IMR-90 (cell line): ENCODE measurements around the gene SLC26A2. TPM values are rescaled to one million over a fixed set of nuclear protein-coding genes. Genes with fewer than 3 reads are reported as not detected.

Experiments used
- ATAC-seq: fragments of 200-7000 bp; cut with Tn5 transposase; 2 replicates; pipeline ENCODE4 v1.9.1; 2020; ENCODE audit warnings: low read depth, mild to moderate bottlenecking, moderate library complexity
- BruUV-seq: library from RNA; stranded (reverse); fragments of 400-500 nt; replicated peaks from 2 replicates; lab custom pipeline; 2021; lab: Mats Ljungman, UMichigan
- CTCF ChIA-PET: fragments of 300-600 bp; formaldehyde crosslinking; extraction: SDS; loops from one replicate; lab custom pipeline; 2021; ENCODE audit warnings: antibody characterized with exemption; lab: Yijun Ruan, JAX
- POLR2A ChIA-PET: fragments of 300-600 bp; sonication (Branson Sonifier 250); formaldehyde crosslinking; loops from one replicate; lab custom pipeline; 2022; ENCODE audit warnings: antibody characterized with exemption; ENCODE audit not compliant: unreplicated experiment; lab: Charles Lee
- DNase-seq: peaks from one replicate; pipeline ENCODE4 v3.0.0; 2013
- H2AFZ ChIP-seq: replicated peaks from 2 replicates; pipeline ENCODE3; 2013; ENCODE audit warnings: low read length, mild to moderate bottlenecking; ENCODE audit not compliant: poor library complexity
- H2AK5ac ChIP-seq: 2 replicates; pipeline ENCODE4 v1.6.1; 2013; ENCODE audit warnings: low read depth, low read length, inconsistent platforms
- H2AK9ac ChIP-seq: replicated peaks from 2 replicates; pipeline ENCODE3; 2013; ENCODE audit warnings: mild to moderate bottlenecking, low read depth, low read length, moderate library complexity; ENCODE audit not compliant: poor library complexity
- H2BK120ac ChIP-seq: 2 replicates; pipeline ENCODE4 v1.6.1; 2013; ENCODE audit warnings: low read depth, low read length, inconsistent platforms
- H2BK15ac ChIP-seq: 3 replicates; pipeline ENCODE4 v1.6.1; 2013; ENCODE audit warnings: low read depth, low read length, inconsistent platforms
- H2BK20ac ChIP-seq: 2 replicates; pipeline ENCODE4 v1.6.1; 2013; ENCODE audit warnings: low read depth, mild to moderate bottlenecking, inconsistent platforms, low read length, moderate library complexity
- H2BK5ac ChIP-seq: 2 replicates; pipeline ENCODE4 v1.6.1; 2013; ENCODE audit warnings: mild to moderate bottlenecking, low read depth, low read length, inconsistent platforms; ENCODE audit not compliant: poor library complexity, severe bottlenecking
- H3K14ac ChIP-seq: replicated peaks from 2 replicates; pipeline ENCODE4 v1.6.1; 2013; ENCODE audit warnings: low read depth, low read length, inconsistent platforms
- H3K18ac ChIP-seq: 2 replicates; pipeline ENCODE4 v1.6.1; 2013; ENCODE audit warnings: low read depth, low read length, control low read depth
- H3K23ac ChIP-seq: 2 replicates; pipeline ENCODE4 v1.6.1; 2013; ENCODE audit warnings: low read depth, low read length, inconsistent platforms
- H3K27ac ChIP-seq: 2 replicates; pipeline ENCODE4 v1.5.1; 2013; ENCODE audit warnings: mild to moderate bottlenecking, control low read depth, low read length; ENCODE audit not compliant: insufficient read depth
- H3K27me3 ChIP-seq: 2 replicates; pipeline ENCODE4 v1.6.1; 2013; ENCODE audit warnings: low read length; ENCODE audit not compliant: control insufficient read depth, insufficient read depth
- H3K36me3 ChIP-seq: 2 replicates; pipeline ENCODE4 v1.6.1; 2013; ENCODE audit warnings: low read length, mixed read lengths; ENCODE audit not compliant: control insufficient read depth, insufficient read depth
- H3K4ac ChIP-seq: 2 replicates; pipeline ENCODE4 v1.6.1; 2013; ENCODE audit warnings: low read depth, low read length, inconsistent platforms
- H3K4me1 ChIP-seq: 2 replicates; pipeline ENCODE4 v1.6.1; 2013; ENCODE audit warnings: low read length, mixed read lengths; ENCODE audit not compliant: control insufficient read depth, insufficient read depth
- H3K4me2 ChIP-seq: 2 replicates; pipeline ENCODE4 v1.6.1; 2013; ENCODE audit warnings: low read depth, mild to moderate bottlenecking, control low read depth, low read length, moderate library complexity
- H3K4me3 ChIP-seq: 2 replicates; pipeline ENCODE4 v1.5.1; 2013; ENCODE audit warnings: low read depth, mild to moderate bottlenecking, control low read depth, low read length, moderate library complexity; ENCODE audit not compliant: insufficient read depth
- H3K56ac ChIP-seq: 2 replicates; pipeline ENCODE4 v1.6.1; 2013; ENCODE audit warnings: low read length, inconsistent platforms; ENCODE audit not compliant: insufficient read depth; ENCODE audit errors: extremely low read depth
- H3K79me1 ChIP-seq, 2 experiments: 2 replicates each; pipeline ENCODE4 v1.6.1; 2013; ENCODE audit warnings: low read length in 2 of 2, inconsistent platforms in 1 of 2, low read depth in 1 of 2
- H3K9ac ChIP-seq: 2 replicates; pipeline ENCODE4 v1.6.1; 2013; ENCODE audit warnings: low read depth, low read length, control low read depth
- H3K9me1 ChIP-seq: 2 replicates; pipeline ENCODE4 v1.6.1; 2013; ENCODE audit warnings: low read length, inconsistent platforms; ENCODE audit not compliant: insufficient read depth
- H3K9me3 ChIP-seq: 2 replicates; pipeline ENCODE4 v1.6.1; 2013; ENCODE audit warnings: low read length; ENCODE audit not compliant: control insufficient read depth, insufficient read depth
- H4K20me1 ChIP-seq: 2 replicates; pipeline ENCODE4 v1.6.1; 2013; ENCODE audit warnings: low read length, inconsistent platforms; ENCODE audit not compliant: insufficient read depth
- H4K5ac ChIP-seq: 2 replicates; pipeline ENCODE4 v1.6.1; 2013; ENCODE audit warnings: mild to moderate bottlenecking, low read depth, low read length, control low read depth
- H4K8ac ChIP-seq, 2 experiments: 2 replicates each; pipeline ENCODE4 v1.6.1; 2013; ENCODE audit warnings: low read depth in 2 of 2, low read length in 2 of 2, control low read depth in 1 of 2, inconsistent platforms in 1 of 2
- H4K91ac ChIP-seq: 2 replicates; pipeline ENCODE4 v1.6.1; 2013; ENCODE audit warnings: low read depth, low read length, inconsistent platforms; ENCODE audit not compliant: insufficient read depth
- CHD1 ChIP-seq: IDR thresholded peaks from 2 replicates; pipeline ENCODE4 v1.6.1; 2012; ENCODE audit warnings: low read depth, low read length, improper control_type of control experiment
- MAZ ChIP-seq: IDR thresholded peaks from 2 replicates; pipeline ENCODE4 v1.6.1; 2012; ENCODE audit warnings: low read depth, mild to moderate bottlenecking, low read length, improper control_type of control experiment, moderate library complexity, borderline replicate concordance
- RFX5 ChIP-seq: IDR thresholded peaks from 2 replicates; pipeline ENCODE4 v1.8.0; 2012; ENCODE audit warnings: low read depth, mild to moderate bottlenecking, low read length, moderate library complexity
- WGBS, 2 experiments: methylation state at CpG; one replicate each; pipeline versions ENCODE4 v1.1.5 to v1.1.7; 2013; ENCODE audit warnings: missing lambda C conversion rate in 2 of 2; ENCODE audit not compliant: insufficient read length in 1 of 2; ENCODE audit errors: extremely low coverage in 2 of 2; 5-methylcytosine and 5-hydroxymethylcytosine counted together
- dilution Hi-C: fragments of 300-500 bp; cut with HindIII; formaldehyde crosslinking; loops from one replicate; pipeline ENCODE4 v1.14.3; 2018; ENCODE audit warnings: low sequenced_read_pairs; ENCODE audit not compliant: unreplicated experiment
- in situ Hi-C: fragments of 300-500 bp; cut with MboI; formaldehyde crosslinking; loops from 3 replicates; pipeline ENCODE4 v1.14.3; 2019; ENCODE audit warnings: low sequenced_read_pairs, inconsistent platforms, mixed read lengths
- intact Hi-C: fragments of 100-400 bp; cut with micrococcal nuclease; formaldehyde crosslinking; loops from 2 replicates; pipeline ENCODE4 v1.10.0; 2022
- polyA plus RNA-seq, 3 experiments: library from polyadenylated mRNA; depleted of rRNA; stranded (reverse); fragments of >200 nt; gene quantifications; 2 replicates each; pipeline ENCODE4 v1.2.3, GENCODE V29; 2012; ENCODE audit warnings: low replicate concordance in 1 of 3
- total RNA-seq: library from RNA; depleted of rRNA; stranded (reverse); fragments of >200 nt; gene quantifications from 2 replicates; pipeline ENCODE4 v1.2.3, GENCODE V29; 2012

Gene SLC26A2
- total and polyA plus RNA-seq, 2 of the 4 experiments (the other 2 are of a cell fraction): 2.2 to 9.9 TPM

GRCh38 chr5:150000990-150001659 lies 40.6 kb downstream of the SLC26A2 start:
- peak overlapping the region; percentile 95 for H2AFZ ChIP-seq
- H2AK9ac ChIP-seq: peak overlapping the region; percentile 98
- H4K20me1 ChIP-seq: peaks cover 32% of the 10 kb centered on the region; the same call in 1 of the 2 replicates
- H3K36me3 ChIP-seq: peaks cover 6% of the 10 kb centered on the region
- in situ Hi-C loops (loop anchor here (10.0 kb wide), 1 partner anchor 214 kb away; no protein-coding TSS in a partner anchor), dilution Hi-C loops (no loop called here), intact Hi-C loops (loop anchor here (1.0 to 10.0 kb wide), 4 partner anchors 111 to 434 kb away; partner anchors contain the start of gene TCOF1)
- peak overlapping the region; percentile 82 for H3K14ac ChIP-seq
- H4K5ac ChIP-seq: peak overlapping the region; percentile 73
- no TSS peak for BruUV-seq
- H2AK5ac ChIP-seq: peak overlapping the region; percentile 59; the same call in 1 of the 2 replicates
- H3K4me2 ChIP-seq: peak overlapping the region; percentile 99
- H3K9ac ChIP-seq: peak overlapping the region; percentile 81
- ChIA-PET POLR2A (interaction anchor here (0.6 to 1.0 kb wide), 2 partner anchors 108 to 218 kb away, joined by 4 to 5 read pairs; no protein-coding TSS in a partner anchor), CTCF (interaction anchor here (1.4 to 3.2 kb wide), 2 partner anchors 11 to 167 kb away, joined by 4 to 10 read pairs; no protein-coding TSS in a partner anchor)
- TF ChIP-seq MAZ: peak; percentile 34; the same call in 1 of the 2 replicates
- TF ChIP-seq CHD1: 0 out of 2 replicates have a peak, but pooled peaks have one; percentile 69
- TF ChIP-seq RFX5: no peak
- peak overlapping the region; percentile 70 for H3K56ac ChIP-seq
- WGBS, 2 experiments: 0% methylated on average over 22 of the region's 44 CpGs; no CpG with 5 or more reads in 1 of the 2 experiments
- peak overlapping the region; percentile 75 for H3K27ac ChIP-seq
- no peak overlapping the region for H4K91ac ChIP-seq
- no peaks in the 10 kb centered on the region for H3K27me3 ChIP-seq
- H3K4ac ChIP-seq: peak overlapping the region; percentile 90
- no peaks in the 10 kb centered on the region; the same call in 1 of the 2 replicates for H3K4me1 ChIP-seq
- ATAC-seq (peak; percentile 60), DNase-seq (peak; percentile 50)
- H4K8ac ChIP-seq: peak overlapping the region in 1 of 2 experiments; percentile 93; a peak in 3 of 4 replicates
- peaks cover 16 to 61% of the 10 kb centered on the region in 2 experiments for H3K79me1 ChIP-seq
- H3K18ac ChIP-seq: peak overlapping the region; percentile 15; the same call in 1 of the 2 replicates
- peaks cover 10% of the 10 kb centered on the region for H3K9me1 ChIP-seq
- H3K23ac ChIP-seq: peak overlapping the region; percentile 94
- H2BK5ac ChIP-seq: peak overlapping the region; percentile 64
- H2BK20ac ChIP-seq: no peak overlapping the region
- H2BK15ac ChIP-seq: no peak overlapping the region
- H2BK120ac ChIP-seq: no peak overlapping the region; the same call in 1 of the 2 replicates
- no peaks in the 10 kb centered on the region for H3K9me3 ChIP-seq
- peak overlapping the region; percentile 62 for H3K4me3 ChIP-seq
